Posterior vena cava (tissue), 2 donors: ENCODE results near the gene PTTG1. TPM values are rescaled to one million over a fixed set of nuclear protein-coding genes. Genes with fewer than 3 reads are reported as not detected.

ENCODE experiments used
- DNase-seq: peaks from one replicate; pipeline ENCODE4 v3.0.0-alpha.2; 2020; ENCODE audit warnings: low spot score
- intact Hi-C, 2 donors: fragments of 100-400 bp; cut with DNase I; formaldehyde crosslinking; loops; one replicate each; pipeline versions ENCODE4 v1.14.1 to v1.14.2; 2022 to 2023
- long read RNA-seq, 2 donors: library from polyadenylated mRNA; unstranded; transcript quantifications; one replicate each; pipeline ENCODE4 v2.0.0, GENCODE V29; 2020 to 2021
- total RNA-seq, 2 donors: library from RNA; stranded (reverse); fragmentation: NEBNext Ultra II Directional; extraction: Animal tissue kit (Norgen Biotek cat#: 25700); gene quantifications; one replicate each; pipeline ENCODE4 v1.2.1, GENCODE V29; 2021
- donor health status: DM: yes; HTN: yes; CAD: no.
- donor health status: DM: yes; HTN: yes; CAD: no.

The PTTG1 gene
- total RNA-seq, result 1 to 10 TPM; 2.3 to 2.6 TPM
- long read RNA-seq, donor 1, result 0 reads
- long read RNA-seq, donor 2, partial matches to known transcripts, result 0 of 2 reads
- long read RNA-seq, donor 2, other reads (novel, unspliced or antisense), result 0 of 2 reads

DNA sequence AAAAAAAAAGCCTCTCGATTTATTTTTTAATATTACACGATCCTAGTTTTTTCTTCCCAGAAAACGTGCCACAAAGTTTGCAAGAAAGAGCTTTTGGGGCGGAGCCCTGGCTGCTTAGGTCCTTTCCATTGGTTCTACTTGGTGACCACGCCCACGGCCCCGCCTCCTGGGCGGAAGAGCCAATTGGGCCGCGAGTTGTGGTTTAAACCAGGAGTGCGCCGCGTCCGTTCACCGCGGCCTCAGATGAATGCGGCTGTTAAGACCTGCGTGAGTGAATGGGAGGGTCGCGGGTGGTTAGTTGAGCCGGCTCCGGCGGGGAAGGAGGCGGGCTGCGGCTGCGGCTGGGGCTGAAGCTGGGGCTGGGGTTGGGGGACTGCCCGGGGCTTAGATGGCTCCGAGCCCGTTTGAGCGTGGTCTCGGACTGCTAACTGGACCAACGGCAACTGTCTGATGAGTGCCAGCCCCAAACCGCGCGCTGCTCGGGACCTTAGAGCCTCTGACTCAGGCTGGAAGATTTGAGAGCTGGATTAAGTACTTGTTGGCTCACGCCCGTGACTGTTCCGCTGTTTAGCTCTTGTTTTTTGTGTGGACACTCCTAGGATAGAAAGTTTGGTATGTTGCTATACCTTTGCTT is at the start of gene PTTG1:
Gene PTTG1, plus strand, starts transcription at position 231 of the 634 bp plus-strand sequence. CDS start 458 bp downstream, outside the sequence.
- intact Hi-C loops, result no loop called here
- DNase-seq, result peak; percentile 98

- DNase-seq, result no peak
- intact Hi-C loops, result no loop called here
These were observed 46.5 kb upstream of the PTTG1 start for GRCh38 chr5:160375166-160375565.

DNA sequence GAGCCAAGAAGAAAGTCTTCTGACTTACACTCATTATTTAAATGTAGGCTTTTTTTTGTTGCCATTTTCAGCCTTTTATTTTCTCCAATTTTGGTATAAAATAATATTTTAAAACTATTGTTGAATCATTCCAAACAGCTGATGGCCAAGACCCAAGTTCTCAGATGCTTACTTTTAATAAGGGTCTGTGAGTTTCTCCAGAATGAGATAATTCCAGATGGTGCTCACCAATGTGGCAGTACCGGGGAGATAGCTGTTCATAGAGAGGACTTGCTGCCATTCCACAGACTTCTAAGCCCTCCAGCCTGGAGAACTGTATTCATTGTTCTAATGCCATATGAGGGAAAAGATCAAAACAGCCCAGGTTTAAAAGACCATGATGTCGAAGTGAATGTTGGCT is 46.0 kb upstream of the PTTG1 start:
- no peak for DNase-seq
- intact Hi-C loops, result no loop called here

DNA sequence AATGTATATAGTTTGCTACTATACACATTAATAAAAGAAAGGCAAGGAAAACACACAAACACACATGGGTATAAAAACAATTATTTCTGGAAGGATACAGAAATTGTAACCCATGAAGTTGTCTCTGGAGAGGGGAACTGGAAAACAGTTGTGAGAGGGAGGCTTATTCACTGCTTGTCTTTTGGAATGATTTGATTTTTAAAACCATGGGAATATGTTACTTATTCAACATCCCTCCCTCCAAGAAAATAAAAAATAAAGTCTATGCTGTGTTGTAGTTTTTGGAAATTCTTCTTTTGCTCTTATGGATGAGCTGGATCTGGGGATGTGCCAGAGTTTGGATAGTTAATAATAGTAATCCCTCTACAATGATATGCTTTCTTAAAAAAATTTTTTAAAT is 45.2 kb upstream of the PTTG1 start:
- intact Hi-C loops, result no loop called here
- no peak for DNase-seq

- intact Hi-C loops, result no loop called here
- DNase-seq, result no peak
These were observed 44.0 kb upstream of the PTTG1 start for GRCh38 chr5:160377651-160378050.

DNA sequence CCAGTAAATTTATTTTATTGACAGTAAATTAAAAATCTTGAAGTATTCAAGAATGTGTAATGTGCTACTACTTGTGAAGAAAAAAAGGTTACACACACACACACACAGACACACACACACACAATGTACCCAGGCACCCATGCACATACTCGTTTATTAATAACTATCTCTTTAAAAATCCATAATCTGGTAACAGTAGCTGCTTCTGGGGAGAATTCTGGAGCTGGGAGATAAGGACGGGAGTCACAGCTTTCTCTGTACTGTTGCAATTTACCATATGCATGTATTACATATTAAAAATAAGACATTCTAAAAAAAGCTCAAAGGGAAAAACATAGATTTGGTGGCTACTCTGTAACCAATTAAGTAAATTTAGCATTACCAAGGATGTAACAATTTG is 43.3 kb upstream of the PTTG1 start:
- intact Hi-C loops, result no loop called here
- no peak for DNase-seq

- DNase-seq, result no peak
- intact Hi-C loops, result no loop called here
These were observed 42.1 kb upstream of the PTTG1 start for GRCh38 chr5:160379511-160379910.

GRCh38 chr5:160380041-160380440 is 41.6 kb upstream of the PTTG1 start:
- DNase-seq, result no peak
- intact Hi-C loops, result loop anchor here in 1 of 2 donors (5.0 kb wide), 1 partner anchor 1308 kb away; no protein-coding TSS in a partner anchor

GRCh38 chr5:160382346-160382745 is 39.3 kb upstream of the PTTG1 start:
- DNase-seq, result no peak
- intact Hi-C loops, result loop anchor here in 1 of 2 donors (5.0 kb wide), 1 partner anchor 1310 kb away; no protein-coding TSS in a partner anchor

GRCh38 chr5:160384681-160385080 is 37.0 kb upstream of the PTTG1 start:
- DNase-seq, result no peak
- intact Hi-C loops, result loop anchor here in 1 of 2 donors (5.0 kb wide), 2 partner anchors 187 to 1312 kb away; no protein-coding TSS in a partner anchor

DNA sequence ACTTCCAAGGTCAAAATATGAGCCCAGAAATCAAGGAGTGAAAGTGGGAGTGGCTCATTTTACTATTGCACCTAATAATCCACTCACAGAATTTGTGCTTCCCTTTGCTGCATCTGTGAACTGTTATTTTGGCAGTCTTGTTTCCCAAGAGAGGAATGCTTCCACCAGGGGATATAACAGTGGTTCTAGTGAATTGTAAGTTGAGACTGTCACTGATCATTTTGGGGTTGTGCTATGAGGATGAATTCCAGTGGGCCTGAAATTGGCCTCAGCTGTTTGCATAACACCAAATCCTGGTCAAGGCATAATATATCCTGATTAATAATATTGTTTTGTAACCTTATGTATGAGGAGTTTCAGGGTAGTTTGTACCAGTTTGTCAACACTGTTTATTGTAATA is 36.2 kb upstream of the PTTG1 start:
- intact Hi-C loops, result loop anchor here in 1 of 2 donors (5.0 kb wide), 1 partner anchor 188 kb away; no protein-coding TSS in a partner anchor
- no peak for DNase-seq

DNA sequence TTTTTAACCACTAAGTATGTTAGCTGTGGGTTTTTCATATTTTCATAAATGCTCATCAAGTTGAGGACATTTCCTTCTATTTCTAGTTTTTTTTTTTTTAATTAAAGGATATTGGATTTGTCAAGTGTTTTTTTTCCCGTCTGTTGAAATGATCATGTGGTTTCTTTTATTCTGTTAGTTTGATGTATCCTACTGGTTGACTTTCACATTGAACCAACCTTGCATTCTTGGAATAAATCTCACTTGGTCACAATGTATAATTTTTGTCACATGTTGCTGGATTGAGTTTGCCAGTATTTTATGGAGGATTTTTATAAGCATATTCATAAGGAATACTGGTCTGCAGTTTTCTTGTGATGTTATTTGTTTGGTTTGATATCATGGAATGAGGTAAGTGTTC is 34.2 kb upstream of the PTTG1 start:
- intact Hi-C loops, result loop anchor here in 1 of 2 donors (5.0 kb wide), 1 partner anchor 190 kb away; no protein-coding TSS in a partner anchor
- no peak for DNase-seq

GRCh38 chr5:160390787-160391696 is 30.6 kb upstream of the PTTG1 start:
- intact Hi-C loops, result loop anchor here in 1 of 2 donors (5.0 to 10.0 kb wide), 3 partner anchors 44 to 366 kb away; no protein-coding TSS in a partner anchor
- DNase-seq, result no peak

- DNase-seq, result no peak
- intact Hi-C loops, result loop anchor here in 1 of 2 donors (10.0 kb wide), 1 partner anchor 370 kb away; no protein-coding TSS in a partner anchor
These were observed 26.5 kb upstream of the PTTG1 start for GRCh38 chr5:160395111-160395510.

- no peak for DNase-seq
- intact Hi-C loops, result loop anchor here in 1 of 2 donors (10.0 kb wide), 1 partner anchor 373 kb away; no protein-coding TSS in a partner anchor
These were observed 24.2 kb upstream of the PTTG1 start for GRCh38 chr5:160397492-160397891.

- DNase-seq, result no peak
- intact Hi-C loops, result loop anchor here in 1 of 2 donors (10.0 kb wide), 1 partner anchor 374 kb away; no protein-coding TSS in a partner anchor
These were observed 22.8 kb upstream of the PTTG1 start for GRCh38 chr5:160398806-160399205.

- intact Hi-C loops, result loop anchor here in 1 of 2 donors (10.0 kb wide), 1 partner anchor 375 kb away; no protein-coding TSS in a partner anchor
- DNase-seq, result peak; percentile 97
These were observed 22.0 kb upstream of the PTTG1 start, which contains the start of gene FAM200C for GRCh38 chr5:160399402-160400353. Gene FAM200C, minus strand, starts transcription at chr5:160400054. Its CDS starts 4,564 bp downstream, at chr5:160395490.
